OCI-LY7 (cell line): Measurements from ENCODE around the gene CD28.

ENCODE experiments used
- EZH2phosphoT487 ChIP-seq: fragments of 200-600 bp; sonication (generic); IDR thresholded peaks from 2 replicates; pipeline ENCODE4 v1.6.1; 2018; ENCODE audit warnings: low read depth, borderline replicate concordance, mild to moderate bottlenecking, mixed run types, antibody characterized with exemption, low read length, moderate library complexity, mixed read lengths
- TF ChIP-seq, protein P1 (sequence below): fragments of 200-600 bp; sonication (generic); conservative IDR thresholded peaks from 2 replicates; pipeline ENCODE4 v1.5.1; 2014; ENCODE audit warnings: mild to moderate bottlenecking, antibody characterized with exemption, low read length, moderate library complexity, mixed read lengths

DNA sequence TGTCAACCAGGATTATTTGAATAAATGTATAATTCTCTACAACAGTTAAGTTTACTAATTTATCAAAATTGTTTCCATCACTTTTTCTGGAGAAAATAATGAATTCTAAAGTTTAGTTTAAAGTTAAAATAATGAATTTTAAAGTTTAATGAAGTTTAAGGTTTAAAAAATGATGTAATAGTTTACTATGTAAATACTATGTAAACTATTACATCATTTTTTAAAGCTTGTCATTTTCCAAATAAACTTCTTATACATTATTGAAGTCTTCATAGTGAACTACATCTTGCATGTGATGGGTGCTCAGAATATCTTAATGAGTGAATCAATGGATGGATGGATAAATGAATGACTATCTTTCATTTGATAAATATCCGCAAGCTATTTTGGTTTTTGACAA, 38.8 kb downstream of the CD28 start:
- TF ChIP-seq, protein P1, sequence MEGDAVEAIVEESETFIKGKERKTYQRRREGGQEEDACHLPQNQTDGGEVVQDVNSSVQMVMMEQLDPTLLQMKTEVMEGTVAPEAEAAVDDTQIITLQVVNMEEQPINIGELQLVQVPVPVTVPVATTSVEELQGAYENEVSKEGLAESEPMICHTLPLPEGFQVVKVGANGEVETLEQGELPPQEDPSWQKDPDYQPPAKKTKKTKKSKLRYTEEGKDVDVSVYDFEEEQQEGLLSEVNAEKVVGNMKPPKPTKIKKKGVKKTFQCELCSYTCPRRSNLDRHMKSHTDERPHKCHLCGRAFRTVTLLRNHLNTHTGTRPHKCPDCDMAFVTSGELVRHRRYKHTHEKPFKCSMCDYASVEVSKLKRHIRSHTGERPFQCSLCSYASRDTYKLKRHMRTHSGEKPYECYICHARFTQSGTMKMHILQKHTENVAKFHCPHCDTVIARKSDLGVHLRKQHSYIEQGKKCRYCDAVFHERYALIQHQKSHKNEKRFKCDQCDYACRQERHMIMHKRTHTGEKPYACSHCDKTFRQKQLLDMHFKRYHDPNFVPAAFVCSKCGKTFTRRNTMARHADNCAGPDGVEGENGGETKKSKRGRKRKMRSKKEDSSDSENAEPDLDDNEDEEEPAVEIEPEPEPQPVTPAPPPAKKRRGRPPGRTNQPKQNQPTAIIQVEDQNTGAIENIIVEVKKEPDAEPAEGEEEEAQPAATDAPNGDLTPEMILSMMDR = no peak
- no peak for TF ChIP-seq EZH2phosphoT487
